HG03045 (cell line): ENCODE data around the gene AATF.

Source experiments
- ATAC-seq: cut with Tn5 transposase; IDR thresholded peaks from one replicate; pipeline ENCODE4 v1.9.1; 2021; ENCODE audit warnings: mild to moderate bottlenecking, moderate library complexity; ENCODE audit not compliant: unreplicated experiment

The AATF gene

GRCh38 chr17:37039269-37039668, 90.5 kb downstream of the AATF start:
- no peak for ATAC-seq

- no peak for ATAC-seq
These were observed 93.2 kb downstream of the AATF start for GRCh38 chr17:37041932-37042331.

- ATAC-seq = no peak
These were observed 94.4 kb downstream of the AATF start for GRCh38 chr17:37043201-37043600.

GRCh38 chr17:37045351-37045922, 96.7 kb downstream of the AATF start:
- no peak for ATAC-seq

GRCh38 chr17:37047631-37048104, 98.9 kb downstream of the AATF start:
- ATAC-seq = no peak

- ATAC-seq = no peak
These were observed 100.1 kb downstream of the AATF start for GRCh38 chr17:37048811-37049210.

- no peak for ATAC-seq
These were observed 102.2 kb downstream of the AATF start for GRCh38 chr17:37050920-37051319.

- no peak for ATAC-seq
These were observed 102.6 kb downstream of the AATF start for GRCh38 chr17:37051381-37051780.

GRCh38 chr17:37051833-37052232, 103.1 kb downstream of the AATF start:
- no peak for ATAC-seq

- ATAC-seq = no peak
These were observed 103.7 kb downstream of the AATF start for GRCh38 chr17:37052450-37052849.

- no peak for ATAC-seq
These were observed 106.1 kb downstream of the AATF start for GRCh38 chr17:37054894-37055293.

- no peak for ATAC-seq
These were observed 107.9 kb downstream of the AATF start for GRCh38 chr17:37056622-37057021.

- no peak for ATAC-seq
These were observed 110.7 kb downstream of the AATF start for GRCh38 chr17:37059493-37059892.

- no peak for ATAC-seq
These were observed 111.3 kb downstream of the AATF start for GRCh38 chr17:37060094-37060493.

GRCh38 chr17:37060928-37061327, 112.2 kb downstream of the AATF start:
- no peak for ATAC-seq

GRCh38 chr17:37062021-37062420, 113.3 kb downstream of the AATF start:
- no peak for ATAC-seq

- ATAC-seq = no peak
These were observed 115.5 kb downstream of the AATF start for GRCh38 chr17:37064206-37064605.

GRCh38 chr17:37064956-37065355, 116.2 kb downstream of the AATF start:
- no peak for ATAC-seq

GRCh38 chr17:37065486-37066321, 117.0 kb downstream of the AATF start:
- no peak for ATAC-seq

GRCh38 chr17:37066322-37067255, 117.8 kb downstream of the AATF start:
- no peak for ATAC-seq

- ATAC-seq = no peak
These were observed 118.9 kb downstream of the AATF start for GRCh38 chr17:37067555-37068111.
